ENCODE results near the gene MIER3. TPM values are rescaled to one million over a fixed set of nuclear protein-coding genes. Genes with fewer than 3 reads are reported as not detected.

Gene MIER3
- total and polyA plus RNA-seq, 9 of the 15 experiments (the other 6 are each of a cell fraction or from before 2014, with no cell fraction given) = 4.1 to 29.3 (median 13.0) TPM

GRCh38 chr5:56909294-56910209 is 42.4 kb downstream of the MIER3 start, which contains the start of gene SETD9 (continued):
- TF ChIP-seq, protein P1, sequence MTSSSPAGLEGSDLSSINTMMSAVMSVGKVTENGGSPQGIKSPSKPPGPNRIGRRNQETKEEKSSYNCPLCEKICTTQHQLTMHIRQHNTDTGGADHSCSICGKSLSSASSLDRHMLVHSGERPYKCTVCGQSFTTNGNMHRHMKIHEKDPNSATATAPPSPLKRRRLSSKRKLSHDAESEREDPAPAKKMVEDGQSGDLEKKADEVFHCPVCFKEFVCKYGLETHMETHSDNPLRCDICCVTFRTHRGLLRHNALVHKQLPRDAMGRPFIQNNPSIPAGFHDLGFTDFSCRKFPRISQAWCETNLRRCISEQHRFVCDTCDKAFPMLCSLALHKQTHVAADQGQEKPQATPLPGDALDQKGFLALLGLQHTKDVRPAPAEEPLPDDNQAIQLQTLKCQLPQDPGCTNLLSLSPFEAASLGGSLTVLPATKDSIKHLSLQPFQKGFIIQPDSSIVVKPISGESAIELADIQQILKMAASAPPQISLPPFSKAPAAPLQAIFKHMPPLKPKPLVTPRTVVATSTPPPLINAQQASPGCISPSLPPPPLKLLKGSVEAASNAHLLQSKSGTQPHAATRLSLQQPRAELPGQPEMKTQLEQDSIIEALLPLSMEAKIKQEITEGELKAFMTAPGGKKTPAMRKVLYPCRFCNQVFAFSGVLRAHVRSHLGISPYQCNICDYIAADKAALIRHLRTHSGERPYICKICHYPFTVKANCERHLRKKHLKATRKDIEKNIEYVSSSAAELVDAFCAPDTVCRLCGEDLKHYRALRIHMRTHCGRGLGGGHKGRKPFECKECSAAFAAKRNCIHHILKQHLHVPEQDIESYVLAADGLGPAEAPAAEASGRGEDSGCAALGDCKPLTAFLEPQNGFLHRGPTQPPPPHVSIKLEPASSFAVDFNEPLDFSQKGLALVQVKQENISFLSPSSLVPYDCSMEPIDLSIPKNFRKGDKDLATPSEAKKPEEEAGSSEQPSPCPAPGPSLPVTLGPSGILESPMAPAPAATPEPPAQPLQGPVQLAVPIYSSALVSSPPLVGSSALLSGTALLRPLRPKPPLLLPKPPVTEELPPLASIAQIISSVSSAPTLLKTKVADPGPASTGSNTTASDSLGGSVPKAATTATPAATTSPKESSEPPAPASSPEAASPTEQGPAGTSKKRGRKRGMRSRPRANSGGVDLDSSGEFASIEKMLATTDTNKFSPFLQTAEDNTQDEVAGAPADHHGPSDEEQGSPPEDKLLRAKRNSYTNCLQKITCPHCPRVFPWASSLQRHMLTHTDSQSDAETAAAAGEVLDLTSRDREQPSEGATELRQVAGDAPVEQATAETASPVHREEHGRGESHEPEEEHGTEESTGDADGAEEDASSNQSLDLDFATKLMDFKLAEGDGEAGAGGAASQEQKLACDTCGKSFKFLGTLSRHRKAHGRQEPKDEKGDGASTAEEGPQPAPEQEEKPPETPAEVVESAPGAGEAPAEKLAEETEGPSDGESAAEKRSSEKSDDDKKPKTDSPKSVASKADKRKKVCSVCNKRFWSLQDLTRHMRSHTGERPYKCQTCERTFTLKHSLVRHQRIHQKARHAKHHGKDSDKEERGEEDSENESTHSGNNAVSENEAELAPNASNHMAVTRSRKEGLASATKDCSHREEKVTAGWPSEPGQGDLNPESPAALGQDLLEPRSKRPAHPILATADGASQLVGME (CRISPR knock-in tag; IDR thresholded peaks at IDR 0.05) = no peak
- TF ChIP-seq ILF3 (IDR thresholded peaks at IDR 0.05; ENCODE audit: borderline replicate concordance) (no peak), ZNF785 (CRISPR knock-in tag; IDR thresholded peaks at IDR 0.05) (no peak), KLF1 (tag; IDR thresholded peaks at IDR 0.05) (no peak), ZNF280A (IDR thresholded peaks at IDR 0.05; ENCODE audit: low read depth, partially characterized antibody) (no peak), MYC (IDR thresholded peaks at IDR 0.05; ENCODE audit: low read depth, low read length) (peak; percentile 89), MYC (CRISPR knock-in tag; IDR thresholded peaks at IDR 0.05; ENCODE audit: borderline replicate concordance, low read depth) (no peak), JUND (IDR thresholded peaks at IDR 0.05; ENCODE audit: borderline replicate concordance, low read depth, low read length) (peak; percentile 14; the same call in 1 of the 2 replicates), JUND (tag; IDR thresholded peaks at IDR 0.05; ENCODE audit: borderline replicate concordance, low read depth, low read length) (no peak; the same call in 2 of the 3 replicates), KDM1A (IDR thresholded peaks at IDR 0.05) (no peak), XRCC4 (IDR thresholded peaks at IDR 0.05; ENCODE audit: extremely low read depth, insufficient read depth, insufficient read length) (no peak), ETV6 (IDR thresholded peaks at IDR 0.05; ENCODE audit: borderline replicate concordance in 1 of 2, low read depth in 2 of 2, low read length in 1 of 2) (no peak), ETV6 (CRISPR knock-in tag; IDR thresholded peaks at IDR 0.05; ENCODE audit: borderline replicate concordance) (no peak), ZNF212 (CRISPR knock-in tag; IDR thresholded peaks at IDR 0.05) (no peak), ZNF655 (CRISPR knock-in tag; IDR thresholded peaks at IDR 0.05) (no peak), ZNF12 (CRISPR knock-in tag; IDR thresholded peaks at IDR 0.05) (no peak; the same call in 1 of the 2 replicates), RFX7 (CRISPR knock-in tag; IDR thresholded peaks at IDR 0.05) (no peak)
- TF ChIP-seq, protein P2, sequence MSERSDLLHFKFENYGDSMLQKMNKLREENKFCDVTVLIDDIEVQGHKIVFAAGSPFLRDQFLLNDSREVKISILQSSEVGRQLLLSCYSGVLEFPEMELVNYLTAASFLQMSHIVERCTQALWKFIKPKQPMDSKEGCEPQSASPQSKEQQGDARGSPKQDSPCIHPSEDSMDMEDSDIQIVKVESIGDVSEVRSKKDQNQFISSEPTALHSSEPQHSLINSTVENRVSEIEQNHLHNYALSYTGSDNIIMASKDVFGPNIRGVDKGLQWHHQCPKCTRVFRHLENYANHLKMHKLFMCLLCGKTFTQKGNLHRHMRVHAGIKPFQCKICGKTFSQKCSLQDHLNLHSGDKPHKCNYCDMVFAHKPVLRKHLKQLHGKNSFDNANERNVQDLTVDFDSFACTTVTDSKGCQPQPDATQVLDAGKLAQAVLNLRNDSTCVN (CRISPR knock-in tag; IDR thresholded peaks at IDR 0.05) = no peak
